Left kidney (tissue), 2 donors: ENCODE results near the gene RAPGEF1. TPM values are rescaled to one million over a fixed set of nuclear protein-coding genes. Genes with fewer than 3 reads are reported as not detected.
"Not testable (repeated sequence)": the region's sequence is repeated elsewhere in the genome, so short reads cannot be mapped to it uniquely, and the experiment has no call there.

Experiments used
- DNase-seq: peaks from one replicate; pipeline ENCODE4 v3.0.0-alpha.2; 2013
- polyA plus RNA-seq: library from polyadenylated mRNA; unstranded; fragments of 120-200 nt; gene quantifications from one replicate; pipeline ENCODE4 v1.2.1, GENCODE V29; 2013; ENCODE audit not compliant: insufficient read length

Gene RAPGEF1
- polyA plus RNA-seq, 1 donor: 40.2 TPM

DNA sequence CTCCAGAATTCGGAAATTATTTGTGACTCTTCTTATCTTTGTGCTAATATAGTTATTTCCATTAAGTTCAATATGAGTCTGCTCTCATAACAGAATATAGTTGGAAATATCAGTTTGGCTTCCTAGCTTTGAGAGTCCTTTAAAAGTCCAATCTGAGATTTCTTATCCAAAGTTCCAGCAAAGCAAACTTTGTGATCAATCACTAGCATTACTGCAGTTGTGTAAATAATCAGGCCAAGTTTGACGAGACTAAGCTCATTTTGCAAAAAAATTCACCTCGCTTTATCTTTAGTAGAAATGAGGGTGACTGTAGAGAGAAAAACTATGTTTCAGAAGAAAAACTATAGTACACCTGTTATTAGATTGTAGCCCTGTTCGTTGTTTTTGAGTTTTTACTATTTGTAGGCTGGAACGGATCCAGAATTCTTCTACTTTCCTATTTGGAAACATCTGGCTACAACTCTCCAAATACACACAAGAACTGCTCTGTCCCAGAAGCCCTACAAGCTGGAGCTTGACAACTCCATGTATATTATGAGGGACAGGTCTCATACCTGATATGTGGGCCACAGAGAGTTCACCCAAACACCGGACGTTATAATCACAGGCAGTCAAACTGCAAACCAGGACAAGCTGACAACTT lies 47.8 kb downstream of the RAPGEF1 start:
- DNase-seq: no peak

DNA sequence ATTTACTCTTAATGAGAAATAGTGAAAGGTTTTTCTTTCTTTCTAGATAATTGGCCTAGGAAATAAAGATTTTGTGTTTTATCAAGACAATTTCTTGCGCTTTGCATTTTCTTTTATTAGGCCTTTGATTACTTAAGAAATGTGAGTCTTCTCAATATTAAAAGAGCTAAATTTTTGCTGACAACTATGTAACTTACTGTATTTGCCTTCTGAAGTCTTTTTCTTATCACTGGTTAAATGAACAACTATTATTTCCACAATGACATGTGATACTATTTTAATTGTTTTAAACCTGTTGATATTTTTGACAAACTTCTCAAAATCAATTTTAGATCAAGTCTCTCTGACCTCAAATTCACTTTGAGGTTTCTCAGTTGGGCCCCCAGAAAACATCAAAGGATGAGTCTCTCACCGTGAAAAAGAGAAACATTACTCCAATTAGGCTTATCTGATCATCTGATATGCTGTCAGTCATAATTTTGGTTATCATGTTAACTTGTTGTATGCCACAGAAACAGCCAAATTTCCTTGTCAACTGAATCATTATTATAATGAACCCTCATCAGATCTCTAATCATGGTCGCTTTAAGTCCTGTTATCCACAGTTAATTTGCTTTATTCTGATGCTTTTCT lies 48.8 kb downstream of the RAPGEF1 start:
- no peak for DNase-seq

DNA sequence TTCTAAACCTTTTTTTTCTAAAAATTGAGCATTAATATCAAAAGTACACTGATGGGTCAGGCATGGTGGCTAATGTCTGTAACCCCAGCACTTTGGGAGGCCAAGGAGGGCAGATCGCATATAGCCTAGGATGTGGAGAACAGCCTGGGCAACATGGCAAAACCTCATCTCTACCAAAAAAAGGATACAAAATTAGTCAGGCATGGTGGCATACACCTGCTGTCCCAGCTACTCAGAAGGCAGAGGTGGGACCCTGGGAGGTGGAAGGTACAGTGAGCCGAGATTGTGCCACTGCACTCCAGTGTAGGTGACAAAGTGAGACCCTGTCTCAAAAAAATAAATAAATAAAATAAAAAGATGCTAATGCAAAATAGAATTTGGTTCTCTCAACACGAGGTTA lies 49.4 kb downstream of the RAPGEF1 start:
- no peak for DNase-seq

DNA sequence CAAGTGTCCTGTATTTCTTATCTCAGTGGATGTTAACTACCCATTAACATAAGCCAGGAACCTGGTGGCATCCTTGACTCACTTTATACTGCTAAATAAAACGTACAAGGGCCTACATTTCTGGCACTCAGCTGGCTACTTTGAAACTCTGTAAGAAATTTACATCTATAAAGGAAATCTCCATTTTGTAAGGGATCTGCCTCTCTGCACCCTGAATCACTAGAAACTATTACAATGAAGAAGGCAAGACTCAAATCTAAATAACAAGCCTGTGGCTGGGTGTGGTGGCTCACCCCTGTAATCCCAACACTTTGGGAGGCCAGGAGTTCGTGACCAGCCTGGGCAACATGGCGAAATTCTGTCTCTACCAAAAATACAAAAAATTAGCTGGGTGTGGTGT lies 51.5 kb downstream of the RAPGEF1 start:
- DNase-seq: no peak

DNA sequence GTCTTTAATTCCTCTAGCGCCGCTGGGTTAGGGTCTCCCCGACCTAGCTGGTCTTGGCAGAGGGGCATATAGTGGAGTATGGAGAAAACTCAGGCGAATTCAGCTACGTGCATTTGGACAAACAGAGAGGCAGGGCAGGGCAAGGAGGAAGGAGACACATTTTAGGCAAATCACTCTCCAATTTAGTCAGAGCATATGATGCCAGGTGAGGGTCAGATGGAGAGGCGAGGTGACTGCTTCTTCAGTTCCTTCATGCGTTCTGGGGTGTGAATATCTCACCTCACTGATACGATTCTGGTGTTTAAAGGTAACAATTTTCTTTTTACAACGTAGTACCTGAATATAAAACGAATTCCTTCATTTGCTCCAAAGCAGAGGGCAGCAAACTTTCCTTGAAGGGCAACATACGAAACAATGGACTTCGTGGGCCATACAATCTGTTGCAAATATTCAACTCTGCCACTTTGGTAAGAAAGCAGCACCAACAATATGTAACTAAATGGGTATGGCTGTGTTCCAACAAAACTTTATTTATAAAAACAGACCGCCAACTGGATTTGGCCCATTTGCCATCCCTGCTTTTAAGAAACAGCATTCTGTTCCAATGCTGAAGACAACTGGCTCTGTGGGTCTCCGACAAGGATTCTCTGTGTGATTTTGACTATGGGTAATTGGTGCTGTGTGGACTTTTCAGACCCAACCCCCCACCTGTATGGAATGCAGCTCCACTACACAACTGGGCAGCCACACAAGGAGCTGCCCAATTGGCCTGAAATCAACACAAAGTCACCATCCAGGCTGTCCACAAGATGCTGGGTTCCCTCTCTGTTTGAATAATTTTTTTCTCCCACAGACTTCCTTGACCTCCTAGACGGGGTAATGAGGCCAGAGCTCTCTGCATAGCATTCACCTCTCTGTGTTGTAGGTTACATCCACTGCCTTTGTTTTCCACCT lies 53.8 kb downstream of the RAPGEF1 start:
- DNase-seq: no peak

DNA sequence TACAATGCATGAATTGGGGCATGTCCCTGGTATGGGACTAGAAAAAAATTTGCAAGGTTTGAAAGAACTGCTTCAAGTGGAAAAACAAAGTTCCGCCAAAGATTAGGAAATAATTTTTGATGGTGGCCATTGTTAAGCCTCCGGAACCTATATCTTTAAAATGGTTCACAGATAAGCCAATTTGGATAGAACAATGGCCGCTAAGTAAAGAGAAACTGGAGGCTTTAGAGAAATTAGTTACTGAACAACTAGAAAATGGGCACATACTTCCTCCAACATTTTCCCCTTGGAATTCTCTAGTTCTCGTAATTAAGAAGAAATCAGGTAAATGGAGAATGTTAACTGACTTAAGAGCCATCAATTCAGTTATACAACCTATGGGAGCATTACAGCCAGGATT lies 56.8 kb downstream of the RAPGEF1 start:
- not testable (repeated sequence) for DNase-seq

DNA sequence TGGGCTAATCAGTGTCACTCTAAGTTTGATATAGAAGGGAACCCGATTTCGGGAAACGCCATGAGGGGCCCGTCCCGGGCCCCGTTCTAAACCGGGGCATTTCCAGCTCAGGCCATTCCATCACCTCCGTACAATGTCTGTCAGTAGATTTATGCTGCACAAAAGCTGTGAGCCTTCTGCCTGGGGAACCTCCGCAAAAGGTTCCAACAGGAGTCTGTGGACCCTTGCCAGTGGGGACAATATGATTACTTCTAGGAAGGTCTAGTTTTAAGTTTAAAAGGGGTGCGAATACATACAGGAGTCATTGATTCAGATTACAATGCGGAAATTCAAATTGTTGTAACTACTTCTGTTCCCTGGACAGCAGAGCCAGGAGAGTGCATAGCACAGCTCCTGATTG lies 57.6 kb downstream of the RAPGEF1 start:
- no peak for DNase-seq

DNA sequence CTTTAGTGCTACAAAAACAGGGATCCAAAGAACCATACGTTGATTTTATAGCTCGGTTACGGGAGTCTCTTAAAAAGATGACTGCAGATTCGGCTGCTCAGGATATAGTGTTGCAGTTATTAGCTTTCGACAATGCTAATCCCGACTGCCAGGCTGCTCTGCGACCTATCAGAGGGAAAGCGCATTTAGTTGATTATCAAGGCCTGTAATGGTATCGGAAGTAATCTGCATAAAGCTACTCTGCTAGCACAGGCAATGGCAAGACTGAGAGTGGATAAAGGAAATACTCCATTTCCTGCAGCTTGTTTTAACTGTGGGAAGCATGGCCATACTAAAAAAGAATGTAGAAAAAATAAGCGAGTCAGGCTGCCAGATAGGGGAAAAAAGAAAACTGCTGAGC lies 58.0 kb downstream of the RAPGEF1 start:
- not testable (repeated sequence) for DNase-seq

DNA sequence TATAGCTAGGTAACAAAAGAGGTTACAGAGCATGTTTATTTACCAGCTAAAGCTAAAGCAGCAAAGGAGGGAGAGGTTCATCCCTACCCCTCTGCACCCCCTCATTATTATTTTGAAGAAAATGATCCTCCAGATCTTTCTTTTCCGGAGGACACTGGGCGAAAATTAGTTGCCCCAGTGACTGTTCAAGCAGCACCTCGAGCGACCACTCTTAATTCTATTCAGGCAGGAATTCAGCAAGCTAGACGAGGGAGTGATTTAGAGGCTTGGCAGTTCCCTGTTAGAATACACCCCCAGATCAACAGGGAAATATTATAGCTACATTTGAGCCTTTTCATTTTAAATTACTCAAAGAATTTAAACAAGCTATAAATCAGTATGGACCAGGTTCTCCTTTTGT lies 58.8 kb downstream of the RAPGEF1 start:
- peak; percentile 43 for DNase-seq

DNA sequence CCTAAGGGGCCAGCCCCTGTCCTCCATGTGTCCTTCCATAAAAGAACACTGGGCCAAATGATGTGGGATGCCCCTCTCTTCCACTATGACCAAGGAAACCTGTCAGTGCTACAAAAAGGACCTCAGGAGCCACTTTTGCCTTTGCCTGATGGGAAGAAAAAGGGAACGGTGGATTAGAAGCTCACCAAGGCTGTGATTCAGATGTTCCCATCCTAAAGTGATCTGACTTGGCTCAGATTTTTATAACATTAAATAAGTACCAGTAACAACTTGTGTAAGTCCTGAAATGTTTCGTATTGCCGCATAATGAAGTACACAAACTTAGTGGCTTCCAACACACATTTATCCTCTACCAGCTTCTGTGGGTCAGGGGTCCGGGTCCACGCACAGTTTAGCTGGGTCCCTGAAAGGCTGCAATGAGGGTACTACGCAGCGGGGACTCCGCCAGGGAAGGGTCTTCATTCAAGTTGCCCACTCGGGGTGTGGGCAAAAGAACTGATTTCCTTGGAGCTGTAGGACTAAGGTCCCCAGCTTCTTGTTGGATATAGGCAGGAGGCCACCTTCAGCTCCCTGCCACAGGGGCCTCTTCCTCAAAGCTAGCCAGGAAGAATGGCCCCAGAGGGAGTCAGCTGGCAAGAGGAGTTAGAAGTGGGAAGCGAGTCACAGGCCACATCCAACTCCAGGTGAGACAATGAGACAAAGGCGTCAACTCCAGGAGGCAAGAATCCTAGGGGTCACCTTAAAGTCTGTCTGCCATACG lies 60.4 kb downstream of the RAPGEF1 start:
- no peak for DNase-seq

DNA sequence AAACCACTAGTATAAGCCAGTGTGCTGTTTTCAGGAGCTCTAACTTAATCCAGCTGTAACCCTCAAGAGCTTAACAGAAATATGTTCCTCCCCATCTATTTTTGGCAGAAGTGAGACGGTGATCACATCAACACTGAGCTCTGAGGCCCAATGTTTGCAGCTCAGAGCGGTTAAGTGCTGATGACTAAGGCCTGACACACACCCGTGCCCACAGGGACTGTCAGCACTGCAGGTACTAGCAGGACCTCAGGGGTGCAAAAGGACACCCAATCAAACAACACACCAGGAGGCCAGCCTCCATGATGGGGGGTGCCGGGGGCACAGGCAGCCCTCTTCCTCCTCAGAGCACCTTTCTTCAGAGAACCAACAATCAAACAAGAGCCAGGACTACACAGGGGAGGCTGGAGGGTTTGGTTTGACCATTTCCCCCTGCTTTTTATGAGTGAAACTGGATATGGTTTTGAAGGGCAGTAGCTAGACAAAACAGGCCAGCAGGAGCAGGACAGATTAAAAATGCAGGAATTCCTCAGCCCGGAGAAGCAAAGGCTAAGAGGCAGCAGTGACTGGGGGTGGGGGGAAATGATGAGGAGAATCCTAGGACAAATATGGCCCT lies 61.3 kb downstream of the RAPGEF1 start:
- peak; percentile 35 for DNase-seq

DNA sequence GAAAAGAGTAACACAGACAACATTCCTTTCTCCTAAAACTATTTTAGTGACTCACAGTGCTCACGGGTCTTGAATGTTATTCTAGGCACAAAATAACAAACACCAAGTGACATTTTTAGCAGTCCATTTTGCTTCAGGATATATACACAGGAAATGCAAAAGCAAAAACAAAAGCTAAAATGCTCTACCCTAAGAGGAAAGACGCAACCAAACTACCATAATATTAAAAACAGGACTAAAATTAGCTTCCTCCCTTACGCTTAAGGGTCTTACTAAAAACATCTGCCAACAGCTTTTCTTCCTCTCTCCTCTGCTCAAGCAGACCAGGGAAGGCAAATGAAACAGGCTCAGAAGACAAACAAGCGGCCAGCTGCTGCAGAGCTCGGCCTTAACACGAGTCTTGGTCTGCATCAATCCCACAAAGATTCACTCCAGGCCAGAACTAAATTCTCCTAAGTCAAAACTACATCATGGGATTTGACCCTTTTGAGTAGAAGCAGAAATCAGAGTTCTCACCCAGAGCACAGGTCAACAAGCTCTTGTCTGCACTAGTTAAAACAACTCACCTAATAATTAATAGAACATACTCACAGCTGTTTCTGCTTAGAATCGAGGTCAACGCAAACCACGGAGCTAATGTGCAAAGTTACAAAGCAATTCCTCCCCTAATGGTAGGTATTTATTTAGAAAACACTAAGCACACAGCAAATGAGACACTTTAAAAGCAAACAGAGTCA lies 62.3 kb downstream of the RAPGEF1 start:
- DNase-seq: peak; percentile 42

DNA sequence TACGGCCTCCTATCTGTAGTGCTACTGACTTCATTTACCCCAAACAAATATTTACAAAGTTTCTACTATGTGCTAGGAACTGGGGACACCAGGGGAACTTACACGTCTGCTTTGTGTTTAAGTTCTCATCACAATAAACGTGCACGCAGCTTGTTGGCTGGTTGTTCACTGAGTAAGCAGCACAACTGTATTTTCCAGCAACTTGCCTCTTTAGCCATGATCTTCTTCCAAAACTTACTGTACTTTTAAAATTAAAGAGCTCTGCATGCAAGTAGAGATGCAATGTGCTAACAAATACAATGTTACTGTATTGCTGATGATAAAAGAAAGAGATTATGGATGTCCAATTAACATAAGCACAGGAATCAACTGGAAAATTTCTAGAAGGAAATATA lies 62.8 kb downstream of the RAPGEF1 start:
- DNase-seq: no peak

DNA sequence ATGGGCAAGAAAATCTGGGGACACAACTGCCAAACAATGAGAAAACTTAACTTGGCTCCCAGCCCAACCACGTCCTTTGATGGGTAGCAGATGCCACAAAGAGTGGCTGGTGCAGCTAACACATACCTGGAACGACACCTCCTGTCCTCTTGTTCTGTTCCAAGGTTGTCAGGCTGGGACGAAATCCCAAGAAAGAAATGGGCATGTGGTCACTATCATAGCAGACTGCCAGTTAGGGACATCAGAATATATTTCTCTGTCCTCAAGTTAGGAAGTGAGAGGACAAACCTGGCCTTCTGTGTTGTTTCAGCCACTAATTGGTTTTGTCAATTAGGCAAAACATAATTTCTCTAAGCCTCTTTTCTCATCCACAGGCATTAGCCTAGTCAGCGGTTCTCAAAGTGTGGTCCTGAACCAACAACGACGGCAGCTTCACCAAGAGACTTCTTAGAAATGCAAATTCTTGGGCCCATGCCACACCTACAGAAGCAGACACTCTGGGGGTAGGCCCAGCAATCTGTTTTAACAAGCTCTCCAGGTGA lies 63.4 kb downstream of the RAPGEF1 start:
- no peak for DNase-seq

DNA sequence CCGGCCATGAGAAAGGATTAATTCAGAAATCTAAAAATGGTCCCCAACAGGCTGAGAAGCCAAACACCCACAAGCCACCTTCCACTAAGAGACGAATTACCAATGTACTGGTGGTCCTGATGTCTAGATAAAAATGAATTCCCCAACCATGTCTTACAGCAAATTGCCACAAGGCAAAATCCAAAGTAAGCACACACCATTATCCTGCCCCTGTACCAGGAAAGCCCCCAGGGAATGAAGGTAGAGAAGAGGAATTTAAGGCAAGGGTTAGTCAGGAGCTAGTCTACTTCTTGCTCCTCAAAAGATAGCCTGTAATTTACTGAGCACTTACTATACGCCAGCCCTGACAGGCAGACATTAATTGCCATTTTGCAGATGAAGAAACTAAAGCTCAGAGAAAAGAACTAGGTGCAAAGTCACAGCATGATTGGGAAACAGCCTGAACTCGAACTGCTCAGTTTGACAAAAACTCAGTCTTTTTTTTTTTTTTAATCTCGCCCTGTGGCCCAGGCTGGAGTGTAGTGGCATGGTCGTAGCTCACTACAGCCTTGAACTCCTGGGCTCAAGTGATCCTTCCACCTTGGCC lies 64.3 kb downstream of the RAPGEF1 start:
- no peak for DNase-seq

DNA sequence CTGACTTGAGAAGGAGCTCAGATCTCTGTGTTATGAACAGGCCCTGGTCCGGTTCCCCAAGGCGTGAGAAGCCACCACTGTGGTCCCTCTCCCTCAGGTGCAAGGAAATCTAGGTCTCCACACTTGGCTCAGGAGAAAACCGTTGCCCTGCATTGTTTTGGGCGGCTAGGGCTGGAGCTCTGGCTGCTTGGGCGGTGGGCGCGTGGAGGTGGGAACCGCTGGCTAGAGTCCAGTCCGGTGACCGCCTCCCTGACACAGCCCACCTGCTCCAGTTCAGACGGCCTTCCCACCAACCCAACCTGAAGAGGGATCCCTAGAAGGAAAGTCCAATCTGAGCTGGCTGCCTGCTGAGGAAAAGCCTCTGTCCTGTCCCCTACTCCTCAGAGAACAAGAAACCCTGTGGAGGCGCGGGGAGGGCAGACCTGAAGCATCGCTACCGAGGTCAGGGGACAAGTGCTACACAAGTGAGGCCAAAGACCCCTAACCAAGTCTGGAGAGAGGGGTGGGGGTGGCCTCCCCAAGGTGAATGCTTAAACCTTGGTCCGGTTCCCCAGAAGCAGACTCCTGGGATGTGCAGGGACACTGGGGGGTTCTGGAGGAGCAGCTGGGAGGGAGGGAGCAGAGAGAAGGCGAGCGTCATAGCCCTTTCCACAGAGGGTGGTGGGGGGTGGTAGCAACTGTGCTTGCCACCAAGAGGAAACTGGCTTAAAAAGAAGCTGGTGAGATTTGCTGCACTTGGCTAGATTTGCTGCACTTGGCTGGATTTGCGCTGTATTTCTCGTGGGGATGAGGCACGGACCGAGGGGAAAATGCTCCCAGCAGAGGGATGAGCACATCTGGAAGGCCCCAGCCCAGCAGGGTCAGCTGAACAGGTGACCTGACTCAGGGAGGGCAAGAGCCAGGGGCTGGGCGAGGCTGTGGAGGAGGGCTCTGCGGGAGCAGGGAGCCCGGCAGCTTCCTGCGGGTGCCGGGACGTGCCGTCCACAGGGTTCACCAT lies 65.2 kb downstream of the RAPGEF1 start:
- DNase-seq: no peak

DNA sequence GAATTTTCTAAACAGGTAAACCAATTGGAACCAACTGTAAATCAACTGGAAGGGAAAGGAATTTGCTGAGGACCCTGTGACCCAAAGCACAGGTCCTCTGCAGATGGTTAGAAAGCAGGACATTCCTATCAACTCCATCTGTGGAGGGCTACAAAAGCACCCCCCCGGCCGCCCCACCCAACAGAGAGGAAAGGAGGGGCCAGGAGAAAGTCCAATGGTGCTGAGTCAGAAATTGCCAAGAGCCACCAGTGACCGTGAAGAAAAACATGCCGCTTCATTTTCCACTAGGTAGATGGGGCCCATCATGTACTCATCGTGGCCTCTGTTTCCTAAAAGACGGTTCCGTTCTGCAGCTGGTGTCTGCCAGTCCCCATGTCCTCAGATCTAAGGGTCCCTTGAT lies 66.3 kb downstream of the RAPGEF1 start:
- no peak for DNase-seq

DNA sequence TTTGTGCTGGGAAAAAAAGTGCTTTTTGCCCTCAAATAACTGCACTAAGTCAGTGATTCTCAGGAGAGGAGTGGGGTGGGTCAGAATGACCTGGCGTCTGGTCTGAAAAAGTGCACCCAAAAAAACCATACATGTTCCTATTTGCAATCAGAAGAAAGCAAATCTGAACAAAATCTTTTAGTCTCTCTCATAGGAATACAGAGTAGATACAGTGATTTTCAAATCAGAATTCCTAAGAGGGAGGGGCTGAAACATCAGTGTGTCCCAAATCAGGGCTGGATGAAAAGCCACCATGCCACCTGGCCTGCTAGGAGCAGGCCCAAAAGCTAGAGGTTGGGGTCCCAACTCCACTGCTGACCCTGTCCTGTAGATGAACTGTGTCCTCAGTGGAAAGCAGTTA lies 66.8 kb downstream of the RAPGEF1 start:
- DNase-seq: no peak

DNA sequence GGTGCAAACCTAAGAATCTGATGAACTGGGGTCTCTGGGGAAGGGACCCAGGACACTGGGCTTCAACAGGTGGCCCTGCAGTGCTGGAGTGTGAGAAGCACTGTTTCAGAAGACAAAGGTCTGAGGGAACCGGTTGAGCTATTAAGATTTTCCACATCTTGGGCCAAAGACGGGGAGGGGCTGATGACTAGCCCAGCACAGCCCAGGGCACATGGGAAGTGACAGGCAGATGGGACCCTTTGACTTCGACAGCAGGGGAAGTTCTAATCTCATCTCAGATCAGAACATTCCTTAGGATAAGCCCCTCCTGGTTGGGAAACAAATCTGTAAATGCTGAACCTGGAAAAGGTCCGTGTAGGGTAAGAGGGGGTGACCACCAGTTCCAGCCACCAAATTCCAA lies 67.4 kb downstream of the RAPGEF1 start:
- no peak for DNase-seq
